Peyer's patch (tissue), 4 donors: ENCODE results near the gene MPV17.

Experiments used
- POLR2A ChIP-seq, 2 donors: fragments of 450-650 bp; IDR thresholded peaks; one replicate each; pipeline ENCODE4 v1.5.1; 2017; ENCODE audit warnings: antibody characterized with exemption in 2 of 2, mild to moderate bottlenecking in 2 of 2, moderate library complexity in 2 of 2
- TF ChIP-seq, protein P1 (sequence below), 6 experiments: fragments of 450-650 bp in 4 of 6; fragments of 200-600 bp in 2 of 6; sonication (generic) in 1 of 6; IDR thresholded peaks; one replicate each; pipeline ENCODE4 v1.5.1; 2017 to 2019; ENCODE audit warnings: antibody characterized with exemption in 6 of 6, mild to moderate bottlenecking in 3 of 6, moderate library complexity in 1 of 6

DNA sequence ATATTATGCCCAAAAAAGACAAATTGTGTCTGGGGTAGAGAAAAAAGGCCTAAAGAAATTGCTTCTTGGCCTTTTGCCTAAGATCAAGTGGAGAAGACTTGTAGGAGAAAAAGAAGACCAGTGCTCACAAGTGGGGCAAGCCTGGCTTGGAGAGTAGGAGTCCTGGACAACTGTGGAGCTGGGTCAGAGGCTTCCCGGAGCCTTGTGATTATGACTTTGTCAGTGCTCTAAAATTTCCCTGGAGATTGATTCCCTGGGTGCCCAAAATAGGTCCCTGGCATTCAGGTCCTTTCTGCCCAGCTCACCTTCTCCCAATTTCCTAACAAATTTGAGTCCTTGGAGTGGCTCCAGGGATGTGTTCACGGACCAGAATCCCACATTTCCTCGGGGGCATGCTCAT, 41.5 kb downstream of the MPV17 start:
- TF ChIP-seq, protein P1, sequence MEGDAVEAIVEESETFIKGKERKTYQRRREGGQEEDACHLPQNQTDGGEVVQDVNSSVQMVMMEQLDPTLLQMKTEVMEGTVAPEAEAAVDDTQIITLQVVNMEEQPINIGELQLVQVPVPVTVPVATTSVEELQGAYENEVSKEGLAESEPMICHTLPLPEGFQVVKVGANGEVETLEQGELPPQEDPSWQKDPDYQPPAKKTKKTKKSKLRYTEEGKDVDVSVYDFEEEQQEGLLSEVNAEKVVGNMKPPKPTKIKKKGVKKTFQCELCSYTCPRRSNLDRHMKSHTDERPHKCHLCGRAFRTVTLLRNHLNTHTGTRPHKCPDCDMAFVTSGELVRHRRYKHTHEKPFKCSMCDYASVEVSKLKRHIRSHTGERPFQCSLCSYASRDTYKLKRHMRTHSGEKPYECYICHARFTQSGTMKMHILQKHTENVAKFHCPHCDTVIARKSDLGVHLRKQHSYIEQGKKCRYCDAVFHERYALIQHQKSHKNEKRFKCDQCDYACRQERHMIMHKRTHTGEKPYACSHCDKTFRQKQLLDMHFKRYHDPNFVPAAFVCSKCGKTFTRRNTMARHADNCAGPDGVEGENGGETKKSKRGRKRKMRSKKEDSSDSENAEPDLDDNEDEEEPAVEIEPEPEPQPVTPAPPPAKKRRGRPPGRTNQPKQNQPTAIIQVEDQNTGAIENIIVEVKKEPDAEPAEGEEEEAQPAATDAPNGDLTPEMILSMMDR (IDR thresholded peaks at IDR 0.05), result no peak
- TF ChIP-seq POLR2A (IDR thresholded peaks at IDR 0.05), result no peak
